Measurements from ENCODE around the gene MRC1. TPM values are rescaled to one million over a fixed set of nuclear protein-coding genes. Genes with fewer than 3 reads are reported as not detected.

Gene MRC1
- total and polyA plus RNA-seq, 2 of the 13 experiments (the other 11 are each of a cell fraction or from before 2014, with no cell fraction given): not detected

DNA sequence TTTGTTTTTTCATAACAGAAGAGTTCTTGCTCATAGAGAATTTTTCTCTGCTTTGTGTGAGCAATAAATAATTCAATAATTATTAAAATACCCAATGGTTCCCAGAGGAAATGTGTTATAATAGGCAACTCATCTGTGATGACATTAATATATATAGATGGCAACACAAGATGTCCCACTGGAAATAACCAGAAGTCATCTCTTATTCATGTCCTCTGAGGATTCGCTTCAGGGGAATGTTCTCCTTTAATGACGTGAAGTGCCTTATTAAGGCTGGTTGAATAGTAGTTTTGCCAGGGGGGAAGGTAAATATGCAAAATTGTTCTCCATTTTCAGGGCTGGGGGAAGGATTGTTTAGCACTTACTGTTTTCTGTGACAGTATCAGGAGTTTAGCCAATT lies 145.7 kb downstream of the MRC1 start:
- BruUV-seq (replicated peaks): no TSS peak
- no peak overlapping the region for H3K9ac ChIP-seq (ENCODE audit: insufficient read depth, low read depth, low read length)
- ATAC-seq (no peak), DNase-seq (ENCODE audit: low spot score) (no peak), FAIRE-seq (no peak)
- no peaks in the 10 kb centered on the region for H3K4me1 ChIP-seq (ENCODE audit: insufficient read depth, low read length)
- ChIA-PET POLR2A (no interaction called here), CTCF (ENCODE audit: low intra/inter-chr PET ratio, low total read pairs) (no interaction called here)
- no peaks in the 10 kb centered on the region for H3K79me2 ChIP-seq (ENCODE audit: insufficient read depth, low read length)
- no peak overlapping the region for H2AFZ ChIP-seq (ENCODE audit: low read length)
- peaks cover 0 to 18% of the 10 kb centered on the region in 2 experiments; a peak in 3 of 5 replicates for H3K27me3 ChIP-seq (ENCODE audit: control insufficient read depth in 1 of 2, insufficient read depth in 2 of 2, low read length in 2 of 2)
- no peak overlapping the region for H3K4me3 ChIP-seq (replicated peaks in 1 of 3; ENCODE audit: insufficient read depth in 1 of 3, low read depth in 2 of 3, low read length in 3 of 3)
- in situ Hi-C loops (cut with HindIII; ENCODE audit: extremely low pct_ligation_motif_present, low pct_unique_long_range_greater_than_20kb) (no loop called here), intact Hi-C loops (cut with micrococcal nuclease; ENCODE audit: unreplicated experiment) (no loop called here)
- no peak for TF ChIP-seq TBL1XR1 (IDR thresholded peaks at IDR 0.05; ENCODE audit: borderline replicate concordance, low read length, partially characterized antibody)
- no peak for TF ChIP-seq LCORL (IDR thresholded peaks at IDR 0.05)
- TF ChIP-seq LCORL (CRISPR knock-in tag; IDR thresholded peaks at IDR 0.05): no peak
- TF ChIP-seq ZNF891 (CRISPR knock-in tag; IDR thresholded peaks at IDR 0.05): no peak
- no peak for TF ChIP-seq ZFP36L2 (CRISPR knock-in tag; IDR thresholded peaks at IDR 0.05)
- TF ChIP-seq, protein P1, sequence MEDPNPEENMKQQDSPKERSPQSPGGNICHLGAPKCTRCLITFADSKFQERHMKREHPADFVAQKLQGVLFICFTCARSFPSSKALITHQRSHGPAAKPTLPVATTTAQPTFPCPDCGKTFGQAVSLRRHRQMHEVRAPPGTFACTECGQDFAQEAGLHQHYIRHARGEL (CRISPR knock-in tag; IDR thresholded peaks at IDR 0.05): no peak
- no peak for TF ChIP-seq ARID2 (CRISPR knock-in tag; IDR thresholded peaks at IDR 0.05; ENCODE audit: borderline replicate concordance)
- TF ChIP-seq TEAD2 (CRISPR knock-in tag; IDR thresholded peaks at IDR 0.05): no peak
- TF ChIP-seq, protein P2, sequence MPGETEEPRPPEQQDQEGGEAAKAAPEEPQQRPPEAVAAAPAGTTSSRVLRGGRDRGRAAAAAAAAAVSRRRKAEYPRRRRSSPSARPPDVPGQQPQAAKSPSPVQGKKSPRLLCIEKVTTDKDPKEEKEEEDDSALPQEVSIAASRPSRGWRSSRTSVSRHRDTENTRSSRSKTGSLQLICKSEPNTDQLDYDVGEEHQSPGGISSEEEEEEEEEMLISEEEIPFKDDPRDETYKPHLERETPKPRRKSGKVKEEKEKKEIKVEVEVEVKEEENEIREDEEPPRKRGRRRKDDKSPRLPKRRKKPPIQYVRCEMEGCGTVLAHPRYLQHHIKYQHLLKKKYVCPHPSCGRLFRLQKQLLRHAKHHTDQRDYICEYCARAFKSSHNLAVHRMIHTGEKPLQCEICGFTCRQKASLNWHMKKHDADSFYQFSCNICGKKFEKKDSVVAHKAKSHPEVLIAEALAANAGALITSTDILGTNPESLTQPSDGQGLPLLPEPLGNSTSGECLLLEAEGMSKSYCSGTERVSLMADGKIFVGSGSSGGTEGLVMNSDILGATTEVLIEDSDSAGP (CRISPR knock-in tag; IDR thresholded peaks at IDR 0.05; ENCODE audit: borderline replicate concordance): no peak
- no peak for TF ChIP-seq TGIF2 (CRISPR knock-in tag; IDR thresholded peaks at IDR 0.05)
- no peaks in the 10 kb centered on the region for H3K9me3 ChIP-seq (ENCODE audit: low read length)
- H3K36me3 ChIP-seq (replicated peaks in 1 of 2; ENCODE audit: control insufficient read depth in 1 of 2, insufficient read depth in 2 of 2, low read length in 2 of 2): no peaks in the 10 kb centered on the region
- no peaks in the 10 kb centered on the region for H4K20me1 ChIP-seq (ENCODE audit: insufficient read depth, low read length)
- WGBS (ENCODE audit: low lambda C conversion rate): 0% methylated on average over 2 of the region's 2 CpGs
- no peak overlapping the region for H3K27ac ChIP-seq (ENCODE audit: extremely low read length, insufficient read depth, low read length)
- no peak overlapping the region for H3K4me2 ChIP-seq (ENCODE audit: low read depth, low read length)

Data from HepG2 (cell line).